HPDE6-E6E7 (cell line): ENCODE results near the gene ZNF462.
"Not testable (repeated sequence)": the region's sequence is repeated elsewhere in the genome, so short reads cannot be mapped to it uniquely, and the experiment has no call there.

Source experiments
- DNase-seq: peaks from one replicate; pipeline ENCODE4 v3.0.0; 2011; ENCODE audit warnings: missing footprints; ENCODE audit errors: extremely low spot score

ZNF462 gene, protein sequence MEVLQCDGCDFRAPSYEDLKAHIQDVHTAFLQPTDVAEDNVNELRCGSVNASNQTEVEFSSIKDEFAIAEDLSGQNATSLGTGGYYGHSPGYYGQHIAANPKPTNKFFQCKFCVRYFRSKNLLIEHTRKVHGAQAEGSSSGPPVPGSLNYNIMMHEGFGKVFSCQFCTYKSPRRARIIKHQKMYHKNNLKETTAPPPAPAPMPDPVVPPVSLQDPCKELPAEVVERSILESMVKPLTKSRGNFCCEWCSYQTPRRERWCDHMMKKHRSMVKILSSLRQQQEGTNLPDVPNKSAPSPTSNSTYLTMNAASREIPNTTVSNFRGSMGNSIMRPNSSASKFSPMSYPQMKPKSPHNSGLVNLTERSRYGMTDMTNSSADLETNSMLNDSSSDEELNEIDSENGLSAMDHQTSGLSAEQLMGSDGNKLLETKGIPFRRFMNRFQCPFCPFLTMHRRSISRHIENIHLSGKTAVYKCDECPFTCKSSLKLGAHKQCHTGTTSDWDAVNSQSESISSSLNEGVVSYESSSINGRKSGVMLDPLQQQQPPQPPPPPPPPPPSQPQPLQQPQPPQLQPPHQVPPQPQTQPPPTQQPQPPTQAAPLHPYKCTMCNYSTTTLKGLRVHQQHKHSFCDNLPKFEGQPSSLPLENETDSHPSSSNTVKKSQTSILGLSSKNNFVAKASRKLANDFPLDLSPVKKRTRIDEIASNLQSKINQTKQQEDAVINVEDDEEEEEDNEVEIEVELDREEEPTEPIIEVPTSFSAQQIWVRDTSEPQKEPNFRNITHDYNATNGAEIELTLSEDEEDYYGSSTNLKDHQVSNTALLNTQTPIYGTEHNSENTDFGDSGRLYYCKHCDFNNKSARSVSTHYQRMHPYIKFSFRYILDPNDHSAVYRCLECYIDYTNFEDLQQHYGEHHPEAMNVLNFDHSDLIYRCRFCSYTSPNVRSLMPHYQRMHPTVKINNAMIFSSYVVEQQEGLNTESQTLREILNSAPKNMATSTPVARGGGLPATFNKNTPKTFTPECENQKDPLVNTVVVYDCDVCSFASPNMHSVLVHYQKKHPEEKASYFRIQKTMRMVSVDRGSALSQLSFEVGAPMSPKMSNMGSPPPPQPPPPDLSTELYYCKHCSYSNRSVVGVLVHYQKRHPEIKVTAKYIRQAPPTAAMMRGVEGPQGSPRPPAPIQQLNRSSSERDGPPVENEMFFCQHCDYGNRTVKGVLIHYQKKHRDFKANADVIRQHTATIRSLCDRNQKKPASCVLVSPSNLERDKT (N-terminal part only)

GRCh38 chr9:106862821-106863720, at the start of gene ZNF462:
ZNF462 (plus strand) TSS chr9:106863166; CDS start chr9:106923384, 60,218 bp downstream.
- DNase-seq: no peak

DNA sequence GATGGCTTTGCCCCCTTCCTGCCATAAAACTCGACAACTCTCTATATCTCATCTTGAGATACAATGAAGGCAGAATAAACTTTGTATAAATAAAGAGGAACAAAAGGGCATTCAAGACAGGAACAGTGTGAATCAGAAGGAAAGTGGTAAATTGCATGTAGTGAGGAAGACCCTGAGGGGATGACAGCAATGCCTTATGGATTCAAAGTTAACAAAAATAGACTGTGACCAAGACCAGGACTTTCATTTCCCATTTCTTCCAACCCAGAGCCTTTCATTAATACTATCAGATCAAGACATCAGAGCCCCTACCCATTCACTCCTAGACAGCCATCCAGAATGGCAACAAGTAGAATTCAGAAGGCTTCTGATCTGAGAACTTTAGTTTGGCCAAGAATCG, 46.4 kb upstream of the ZNF462 start:
- DNase-seq: no peak

GRCh38 chr9:106818034-106818433, 44.9 kb upstream of the ZNF462 start:
- DNase-seq: no peak

- no peak for DNase-seq
Measured at GRCh38 chr9:106820866-106821265, 42.1 kb upstream of the ZNF462 start.

DNA sequence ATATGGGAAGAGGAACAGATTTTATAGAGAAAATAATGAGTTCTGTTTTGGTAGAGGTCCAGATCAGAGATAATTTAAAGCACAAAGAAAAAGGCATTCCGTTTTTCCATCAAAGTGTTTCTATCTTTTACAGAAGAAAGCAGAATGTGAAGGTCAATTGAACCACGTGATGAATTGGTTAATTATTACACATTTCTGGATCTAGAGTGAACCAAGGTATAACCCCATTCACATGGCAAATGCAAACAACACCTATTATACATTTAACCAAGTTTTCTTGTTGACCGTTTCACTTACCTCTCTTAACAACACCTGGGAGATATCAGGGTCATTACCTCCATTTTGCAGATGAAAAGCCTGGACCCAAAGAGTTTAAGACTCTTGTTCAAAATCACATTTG, 34.9 kb upstream of the ZNF462 start:
- DNase-seq: no peak

DNA sequence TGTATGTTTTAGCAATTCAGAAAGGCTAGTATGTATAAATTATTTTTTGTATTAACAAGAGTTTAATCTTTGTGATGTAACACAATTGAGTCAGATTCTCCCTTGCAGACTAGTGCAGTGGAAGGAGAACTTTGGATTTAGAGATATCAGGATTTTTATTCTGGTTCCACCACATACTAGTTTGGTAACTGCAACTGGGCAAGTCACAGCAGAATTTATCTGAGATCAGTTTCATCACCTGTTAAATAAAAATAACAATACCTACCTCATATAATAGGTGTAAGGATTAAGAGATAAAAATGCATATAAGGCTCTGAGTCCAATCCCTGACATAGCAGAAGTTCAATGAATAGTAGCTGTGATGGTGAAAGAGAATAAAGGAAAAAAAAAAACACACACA, 34.0 kb upstream of the ZNF462 start:
- DNase-seq: no peak

- no peak for DNase-seq
Measured at GRCh38 chr9:106829666-106830408, 33.1 kb upstream of the ZNF462 start.

GRCh38 chr9:106830527-106831150, 32.3 kb upstream of the ZNF462 start:
- no peak for DNase-seq

DNA sequence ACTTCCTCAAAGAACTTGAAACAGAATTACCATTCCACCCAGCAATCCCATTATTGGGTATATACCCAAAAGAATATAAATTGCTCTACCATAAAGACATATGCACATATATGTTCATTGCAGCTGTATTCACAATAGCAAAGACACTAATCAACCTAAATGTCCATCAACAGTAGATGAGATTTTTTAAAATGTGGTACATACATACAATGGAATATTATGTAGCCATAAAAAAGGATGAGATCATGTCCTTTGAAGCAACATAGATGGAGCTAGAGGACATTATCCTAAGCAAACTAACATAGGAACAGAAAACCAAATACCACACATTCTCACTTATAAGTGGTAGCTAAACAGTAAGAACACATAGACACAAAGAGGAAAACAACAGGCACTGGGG, 28.1 kb upstream of the ZNF462 start:
- no peak for DNase-seq

- no peak for DNase-seq
Measured at GRCh38 chr9:106835840-106836239, 27.1 kb upstream of the ZNF462 start.

- no peak for DNase-seq
Measured at GRCh38 chr9:106843371-106843770, 19.6 kb upstream of the ZNF462 start.

DNA sequence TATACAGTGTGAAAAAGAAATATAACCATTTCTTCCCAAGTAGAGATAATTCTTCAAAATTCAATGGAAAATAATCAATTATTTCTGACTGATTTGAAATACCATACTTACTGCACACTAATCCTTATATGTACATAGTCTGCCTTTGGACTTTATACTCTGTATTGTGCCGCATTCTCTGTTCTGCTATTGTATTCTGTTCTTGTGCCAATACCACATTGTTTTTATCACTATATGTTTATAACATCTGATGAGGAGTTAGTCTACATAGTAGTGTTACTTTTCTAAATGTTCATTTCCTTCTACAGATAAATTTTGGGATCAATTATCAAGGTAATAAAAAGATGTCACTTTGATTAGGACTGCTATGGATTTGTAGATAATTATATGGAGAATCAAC, 16.7 kb upstream of the ZNF462 start:
- DNase-seq: no peak

DNA sequence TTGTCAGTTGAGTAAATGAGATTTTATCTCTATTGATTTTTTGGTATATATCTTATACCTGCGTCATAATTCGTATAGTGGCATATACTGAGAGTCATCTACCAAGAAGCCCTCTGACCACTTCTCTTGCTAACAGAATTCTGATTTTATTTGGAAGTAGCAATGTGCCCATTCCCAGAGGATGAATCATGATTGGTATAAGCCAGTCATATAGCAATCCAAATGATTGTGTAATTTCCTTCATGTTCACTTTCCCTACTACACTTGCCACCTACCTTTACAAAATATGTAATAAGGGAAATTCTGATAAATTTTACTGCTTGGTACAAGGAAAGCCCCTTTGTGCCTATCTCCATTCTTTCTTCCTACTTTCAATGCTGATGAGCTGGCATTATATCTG, 16.1 kb upstream of the ZNF462 start:
- peak; percentile 11 for DNase-seq

GRCh38 chr9:106851640-106852039, 11.3 kb upstream of the ZNF462 start:
- not testable (repeated sequence) for DNase-seq

- no peak for DNase-seq
Measured at GRCh38 chr9:106857811-106858470, 5.0 kb upstream of the ZNF462 start.

DNA sequence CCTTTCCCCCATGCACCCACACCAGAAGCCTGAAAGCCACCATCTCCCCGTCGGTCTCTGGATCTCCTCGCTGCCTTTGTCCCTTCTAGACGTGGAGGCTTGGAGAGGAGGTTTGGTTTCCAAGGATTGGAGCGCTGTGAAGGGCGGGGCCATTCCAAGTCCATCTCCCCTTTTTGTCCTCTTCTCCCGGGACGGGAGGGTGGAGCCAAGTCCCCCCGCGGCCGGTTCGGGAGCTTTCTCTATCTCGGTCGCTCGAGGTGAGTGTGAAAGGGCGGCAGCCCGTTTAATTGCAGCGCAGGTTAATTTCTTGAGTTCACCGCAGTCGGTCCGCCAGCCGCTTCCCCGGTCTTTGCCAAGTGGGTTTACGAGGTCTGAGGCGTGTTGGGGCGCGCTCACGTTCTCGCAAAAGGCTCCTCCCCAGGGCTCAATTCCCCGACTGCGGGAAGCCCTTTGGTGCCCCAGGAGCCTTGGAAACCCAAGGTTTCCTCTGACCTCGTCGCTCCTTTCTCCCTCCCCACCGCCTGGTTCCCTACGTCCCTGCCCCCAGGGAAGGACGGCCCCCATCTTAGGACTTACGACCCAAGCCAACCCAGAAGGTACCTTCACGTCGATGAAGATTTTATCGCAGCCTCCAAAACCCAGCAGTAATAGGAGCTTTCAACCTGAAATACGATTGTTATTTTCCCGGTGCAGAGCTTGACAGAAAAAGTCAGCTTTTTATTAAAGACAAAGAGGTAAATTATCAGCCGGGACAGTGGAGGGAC, 2.8 kb upstream of the ZNF462 start:
- DNase-seq: no peak

GRCh38 chr9:106860721-106861639, 2.0 kb upstream of the ZNF462 start:
- no peak for DNase-seq
